ENCODE measurements around the gene PKN2.
"Not testable (repeated sequence)": the region's sequence is repeated elsewhere in the genome, so short reads cannot be mapped to it uniquely, and the experiment has no call there.

The PKN2 gene

GRCh38 chr1:88800382-88801051 is 116.4 kb downstream of the PKN2 start:
- DNase-seq = no peak

- no peak for DNase-seq
Observed at GRCh38 chr1:88801575-88802208, 117.6 kb downstream of the PKN2 start.

- no peak for DNase-seq
Observed at GRCh38 chr1:88802404-88802803, 118.3 kb downstream of the PKN2 start.

- DNase-seq = no peak
Observed at GRCh38 chr1:88802950-88803349, 118.9 kb downstream of the PKN2 start.

GRCh38 chr1:88803444-88803843 is 119.4 kb downstream of the PKN2 start:
- DNase-seq = no peak

- no peak for DNase-seq
Observed at GRCh38 chr1:88812366-88812765, 128.3 kb downstream of the PKN2 start.

GRCh38 chr1:88813471-88813870 is 129.4 kb downstream of the PKN2 start:
- DNase-seq = no peak

- DNase-seq = not testable (repeated sequence)
Observed at GRCh38 chr1:88819642-88820041, 135.6 kb downstream of the PKN2 start.

- DNase-seq = no peak
Observed at GRCh38 chr1:88825721-88826120, 141.6 kb downstream of the PKN2 start.

- DNase-seq = no peak
Observed at GRCh38 chr1:88847643-88848042, 163.6 kb downstream of the PKN2 start.

- DNase-seq = no peak
Observed at GRCh38 chr1:88851303-88852063, 167.4 kb downstream of the PKN2 start.

- DNase-seq = no peak
Observed at GRCh38 chr1:88867743-88868521, 183.9 kb downstream of the PKN2 start.

GRCh38 chr1:88869644-88870043 is 185.6 kb downstream of the PKN2 start:
- DNase-seq = not testable (repeated sequence)

GRCh38 chr1:88873737-88874349 is 189.8 kb downstream of the PKN2 start:
- DNase-seq = no peak

GRCh38 chr1:88875595-88875994 is 191.5 kb downstream of the PKN2 start:
- DNase-seq = no peak

GRCh38 chr1:88876573-88877365 is 192.7 kb downstream of the PKN2 start:
- DNase-seq = no peak

GRCh38 chr1:88877382-88877825 is 193.3 kb downstream of the PKN2 start:
- peak; percentile 41 for DNase-seq

- DNase-seq = no peak
Observed at GRCh38 chr1:88877911-88878310, 193.8 kb downstream of the PKN2 start.

GRCh38 chr1:88878731-88879130 is 194.7 kb downstream of the PKN2 start:
- DNase-seq = no peak

GRCh38 chr1:88880717-88881116 is 196.6 kb downstream of the PKN2 start:
- not testable (repeated sequence) for DNase-seq

GRCh38 chr1:88883156-88883555 is 199.1 kb downstream of the PKN2 start:
- no peak for DNase-seq

Data from NCI-H446 treated with DMSO at 0.1 percent for 48 hours (cell line).